PC-9 (cell line): Measurements from ENCODE around the gene TBC1D2B. TPM values are rescaled to one million over a fixed set of nuclear protein-coding genes. Genes with fewer than 3 reads are reported as not detected.
"Not testable (repeated sequence)": the region's sequence is repeated elsewhere in the genome, so short reads cannot be mapped to it uniquely, and the experiment has no call there.

Experiments
- BruUV-seq: library from RNA; stranded (reverse); fragments of 400-500 nt; replicated peaks from 2 replicates; lab custom pipeline; 2021; lab: Mats Ljungman, UMichigan
- CTCF ChIA-PET: fragments of 300-600 bp; sonication (Branson Sonifier 250); formaldehyde crosslinking; loops from one replicate; lab custom pipeline; 2022; ENCODE audit warnings: antibody characterized with exemption; lab: Charles Lee
- POLR2A ChIA-PET: fragments of 300-600 bp; sonication (Branson Sonifier 250); formaldehyde crosslinking; loops from one replicate; lab custom pipeline; 2022; ENCODE audit warnings: antibody characterized with exemption; ENCODE audit not compliant: unreplicated experiment; lab: Charles Lee
- DNase-seq, 2 experiments: peaks; one replicate each; pipeline versions ENCODE4 v3.0.0 to v3.0.0-alpha.2; 2015 to 2022; ENCODE audit warnings: mixed read lengths in 1 of 2
- H2AFZ ChIP-seq: fragments of 200-600 bp; sonication (generic); 2 replicates; pipeline ENCODE4 v1.8.1; 2017; ENCODE audit warnings: antibody characterized with exemption
- H3F3A ChIP-seq: fragments of 200-600 bp; sonication (generic); 2 replicates; pipeline ENCODE4 v1.8.1; 2017; ENCODE audit warnings: antibody characterized with exemption, mild to moderate bottlenecking, low read depth; ENCODE audit not compliant: insufficient read depth
- H3K27ac ChIP-seq: fragments of 200-600 bp; sonication (generic); 2 replicates; pipeline ENCODE4 v1.6.1; 2016; ENCODE audit warnings: mixed run types
- H3K27me3 ChIP-seq: fragments of 200-600 bp; sonication (generic); 2 replicates; pipeline ENCODE4 v1.6.1; 2016; ENCODE audit warnings: low read depth, mixed run types; ENCODE audit not compliant: insufficient read depth
- H3K36me3 ChIP-seq: fragments of 200-600 bp; sonication (generic); 2 replicates; pipeline ENCODE4 v1.6.1; 2016; ENCODE audit warnings: low read depth, mixed run types
- H3K4me1 ChIP-seq: fragments of 200-600 bp; sonication (generic); replicated peaks from 2 replicates; pipeline ENCODE4 v1.6.1; 2016; ENCODE audit warnings: mixed run types; ENCODE audit not compliant: insufficient read depth
- H3K4me2 ChIP-seq: fragments of 200-600 bp; sonication (generic); 2 replicates; pipeline ENCODE4 v1.6.1; 2017; ENCODE audit warnings: mixed run types
- H3K4me3 ChIP-seq: fragments of 200-600 bp; sonication (generic); 2 replicates; pipeline ENCODE4 v1.6.1; 2016; ENCODE audit warnings: mixed run types
- H3K79me2 ChIP-seq: fragments of 200-600 bp; sonication (generic); 2 replicates; pipeline ENCODE4 v1.6.1; 2017; ENCODE audit warnings: low read depth, mixed run types
- H3K9me2 ChIP-seq: fragments of 200-600 bp; sonication (generic); 2 replicates; pipeline ENCODE4 v1.8.1; 2017; ENCODE audit warnings: mild to moderate bottlenecking; ENCODE audit not compliant: insufficient read depth
- H3K9me3 ChIP-seq: fragments of 200-600 bp; sonication (generic); 2 replicates; pipeline ENCODE4 v1.8.1; 2016; ENCODE audit warnings: low read depth; ENCODE audit not compliant: insufficient read depth
- H4K20me1 ChIP-seq: fragments of 200-600 bp; sonication (generic); 2 replicates; pipeline ENCODE4 v1.8.1; 2017; ENCODE audit not compliant: insufficient read depth
- intact Hi-C: fragments of 100-400 bp; cut with micrococcal nuclease; formaldehyde crosslinking; loops from one replicate; pipeline ENCODE4 v1.10.0; 2022; ENCODE audit not compliant: unreplicated experiment
- total RNA-seq: library from RNA; stranded (reverse); gene quantifications from 2 replicates; pipeline ENCODE4 v1.2.3, GENCODE V29; 2021

Gene TBC1D2B
- total RNA-seq, 1 experiment from 2014 or later, result 27.7 TPM

GRCh38 chr15:77978759-77979145 is 98.8 kb downstream of the TBC1D2B start:
- H4K20me1 ChIP-seq, intact Hi-C loops, CTCF ChIA-PET, H3F3A ChIP-seq, H3K79me2 ChIP-seq, H3K4me3 ChIP-seq, POLR2A ChIA-PET, H3K36me3 ChIP-seq, DNase-seq, H3K9me2 ChIP-seq, H3K4me1 ChIP-seq, H2AFZ ChIP-seq, BruUV-seq, H3K4me2 ChIP-seq, H3K9me3 ChIP-seq, H3K27me3 ChIP-seq, H3K27ac ChIP-seq: not testable (repeated sequence)

- H3K4me3 ChIP-seq, DNase-seq, intact Hi-C loops, H3K79me2 ChIP-seq, H3K36me3 ChIP-seq, H4K20me1 ChIP-seq, H3F3A ChIP-seq, H3K4me2 ChIP-seq, H3K9me2 ChIP-seq, H2AFZ ChIP-seq, POLR2A ChIA-PET, BruUV-seq, H3K4me1 ChIP-seq, H3K9me3 ChIP-seq, H3K27ac ChIP-seq, H3K27me3 ChIP-seq, CTCF ChIA-PET: not testable (repeated sequence)
Observed at GRCh38 chr15:77977903-77978758, 99.4 kb downstream of the TBC1D2B start.

GRCh38 chr15:77976760-77977525 is 100.6 kb downstream of the TBC1D2B start:
- H4K20me1 ChIP-seq, H3K27ac ChIP-seq, H3K36me3 ChIP-seq, POLR2A ChIA-PET, H3K79me2 ChIP-seq, DNase-seq, H3K4me3 ChIP-seq, BruUV-seq, H3K9me3 ChIP-seq, H3F3A ChIP-seq, H3K9me2 ChIP-seq, H2AFZ ChIP-seq, H3K27me3 ChIP-seq, H3K4me1 ChIP-seq, CTCF ChIA-PET, intact Hi-C loops, H3K4me2 ChIP-seq: not testable (repeated sequence)

GRCh38 chr15:77976095-77976450 is 101.4 kb downstream of the TBC1D2B start:
- H3K27ac ChIP-seq, H3F3A ChIP-seq, H3K4me3 ChIP-seq, H3K36me3 ChIP-seq, H3K4me1 ChIP-seq, intact Hi-C loops, BruUV-seq, H3K79me2 ChIP-seq, DNase-seq, H3K9me3 ChIP-seq, H3K27me3 ChIP-seq, H4K20me1 ChIP-seq, CTCF ChIA-PET, POLR2A ChIA-PET, H3K4me2 ChIP-seq, H2AFZ ChIP-seq, H3K9me2 ChIP-seq: not testable (repeated sequence)
